KOPT-K1 (cell line): ENCODE measurements around the gene UCN2.

Experiments used
- H3K27ac ChIP-seq: fragments of 200-600 bp; sonication (generic); 2 replicates; pipeline ENCODE4 v1.5.1; 2016; ENCODE audit warnings: antibody characterized with exemption, mild to moderate bottlenecking, low read depth, low read length; ENCODE audit not compliant: poor library complexity, severe bottlenecking
- H3K36me3 ChIP-seq: fragments of 200-600 bp; sonication (generic); 2 replicates; pipeline ENCODE4 v1.5.1; 2017; ENCODE audit warnings: antibody characterized with exemption, mild to moderate bottlenecking, low read length, moderate library complexity; ENCODE audit not compliant: insufficient read depth
- H3K9me3 ChIP-seq: fragments of 200-600 bp; sonication (generic); 2 replicates; pipeline ENCODE4 v1.5.1; 2017; ENCODE audit warnings: antibody characterized with exemption, low read length, mild to moderate bottlenecking; ENCODE audit not compliant: insufficient read depth, poor library complexity, severe bottlenecking

Gene UCN2, protein sequence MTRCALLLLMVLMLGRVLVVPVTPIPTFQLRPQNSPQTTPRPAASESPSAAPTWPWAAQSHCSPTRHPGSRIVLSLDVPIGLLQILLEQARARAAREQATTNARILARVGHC

DNA sequence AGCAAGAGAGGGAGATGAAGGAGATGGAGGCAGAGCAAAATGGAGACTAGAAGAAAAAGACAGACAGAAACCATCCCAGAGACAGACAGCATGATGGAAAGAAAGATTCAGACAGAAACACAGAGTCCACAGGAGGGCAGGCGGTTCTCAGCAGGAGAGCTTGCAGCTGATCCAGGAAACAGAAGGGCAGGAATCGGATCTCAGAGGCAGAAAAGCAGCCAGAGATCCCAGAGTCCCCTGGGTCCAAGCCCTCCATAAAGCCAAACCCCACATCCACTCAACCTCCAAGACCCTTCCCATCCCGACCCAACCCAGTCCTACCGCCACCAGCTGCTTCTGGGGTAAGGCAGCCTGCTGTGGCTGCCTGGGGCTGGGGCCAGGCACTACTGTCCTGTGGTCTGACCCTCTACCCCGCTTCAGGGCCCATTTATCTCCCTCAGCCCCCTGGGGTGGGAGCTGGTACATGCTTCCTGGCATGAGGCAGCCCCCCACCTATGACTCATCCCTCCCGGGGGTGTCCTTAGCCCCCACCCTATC is at the start of gene UCN2:
TSS of gene UCN2 (minus strand) at position 400 of the 537 bp plus-strand sequence. CDS start 657 bp downstream, outside the sequence.
- H3K9me3 ChIP-seq = no peaks in the 10 kb centered on the region
- H3K36me3 ChIP-seq = no peaks in the 10 kb centered on the region
- no peak within 1 kb of the TSS for H3K27ac ChIP-seq

DNA sequence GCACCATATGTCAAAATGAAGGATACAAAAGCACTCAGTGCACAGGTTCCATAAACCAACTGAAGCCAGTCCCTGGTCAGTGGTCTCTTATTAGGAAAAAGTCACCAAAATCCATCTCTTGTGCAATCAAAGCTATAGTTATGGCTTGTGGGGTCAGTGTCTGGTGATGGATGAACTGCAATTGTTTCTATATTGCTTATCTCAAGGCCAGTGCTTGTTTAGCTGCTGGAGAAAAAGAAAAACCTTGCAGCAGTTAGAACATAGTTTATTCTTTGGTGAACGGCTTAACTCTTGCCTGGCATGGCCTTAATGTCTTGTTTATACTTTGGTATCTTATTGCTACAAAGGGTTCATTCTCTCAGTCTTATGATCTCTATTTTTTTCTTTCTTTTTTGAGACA is 48.7 kb upstream of the UCN2 start:
- H3K27ac ChIP-seq = no peak overlapping the region
- peaks cover 14% of the 10 kb centered on the region; the same call in 1 of the 2 replicates for H3K36me3 ChIP-seq
- H3K9me3 ChIP-seq = peaks cover 11% of the 10 kb centered on the region

DNA sequence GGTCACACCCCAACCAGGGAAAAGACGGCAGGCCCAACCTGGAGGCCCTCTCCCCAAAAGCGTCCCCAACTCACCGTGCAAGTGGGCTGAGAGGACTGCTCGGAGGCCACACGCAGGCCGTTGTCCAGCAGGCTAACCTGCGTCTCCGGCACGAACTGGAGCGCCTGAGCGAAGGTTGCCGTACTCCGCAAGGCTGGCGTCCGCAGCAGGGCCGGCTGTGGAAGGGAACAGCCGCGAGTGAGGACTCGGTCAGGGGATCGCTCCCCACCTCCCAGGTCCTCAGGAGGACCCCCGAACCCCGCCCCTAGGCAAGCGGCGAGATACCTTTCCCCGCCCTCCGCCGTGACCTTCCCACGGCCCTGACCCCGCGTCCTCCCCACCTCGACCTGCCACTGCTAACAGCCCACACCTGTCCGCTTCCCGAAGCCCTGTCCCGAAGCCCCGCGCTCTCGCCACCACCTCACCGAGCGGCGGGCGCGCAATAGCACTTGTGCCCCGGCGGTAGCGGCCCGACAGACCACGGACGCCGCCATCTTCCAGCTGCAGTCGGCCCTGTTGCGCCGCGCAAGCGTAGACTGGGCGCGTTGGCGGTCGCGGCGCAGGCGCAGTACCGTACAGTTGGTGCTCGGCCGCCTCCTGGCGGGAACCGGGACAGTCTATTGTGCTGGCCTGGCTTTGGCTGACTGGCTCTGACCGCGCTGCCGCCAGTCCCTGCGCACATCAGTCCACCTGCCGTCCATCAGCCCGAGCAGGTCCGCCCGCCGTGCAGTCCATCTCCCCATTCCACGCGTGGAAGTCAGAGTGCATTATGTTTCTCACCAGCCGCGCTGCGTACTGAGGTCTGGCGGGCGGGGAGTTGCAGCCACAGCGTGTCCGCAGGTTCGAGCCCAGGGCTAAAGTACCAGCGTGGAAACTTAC is 45.8 kb upstream of the UCN2 start, which contains the start of gene UQCRC1:
TSS of gene UQCRC1 (minus strand) at position 559 of the 918 bp plus-strand sequence. CDS start at position 533, 26 bp downstream.
- Histone ChIP-seq H3K27ac (peak within 1 kb of the TSS; percentile 86), H3K9me3 (no peaks in the 10 kb centered on the region), H3K36me3 (peaks cover 37% of the 10 kb centered on the region)

DNA sequence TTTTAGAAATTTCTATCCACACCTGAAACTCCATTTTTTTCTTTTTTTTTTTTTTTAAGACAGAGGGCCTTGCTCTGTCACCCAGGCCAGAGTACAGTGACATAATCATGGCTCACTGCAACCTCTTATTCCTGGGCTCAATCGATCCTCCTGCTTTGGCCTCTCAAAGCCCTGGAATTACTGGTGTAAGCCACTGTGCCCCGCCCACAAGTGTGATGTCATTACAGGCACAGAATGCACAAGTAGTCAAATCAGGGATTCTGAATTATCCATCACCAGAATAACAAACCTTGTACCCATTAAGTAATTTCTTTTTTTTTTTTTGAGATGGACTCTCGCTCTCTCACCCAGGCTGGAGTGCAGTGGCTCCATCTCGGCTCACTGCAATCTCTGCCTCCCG is 43.9 kb upstream of the UCN2 start:
- Histone ChIP-seq H3K27ac (no peak overlapping the region), H3K36me3 (peaks cover 56% of the 10 kb centered on the region), H3K9me3 (no peaks in the 10 kb centered on the region)

DNA sequence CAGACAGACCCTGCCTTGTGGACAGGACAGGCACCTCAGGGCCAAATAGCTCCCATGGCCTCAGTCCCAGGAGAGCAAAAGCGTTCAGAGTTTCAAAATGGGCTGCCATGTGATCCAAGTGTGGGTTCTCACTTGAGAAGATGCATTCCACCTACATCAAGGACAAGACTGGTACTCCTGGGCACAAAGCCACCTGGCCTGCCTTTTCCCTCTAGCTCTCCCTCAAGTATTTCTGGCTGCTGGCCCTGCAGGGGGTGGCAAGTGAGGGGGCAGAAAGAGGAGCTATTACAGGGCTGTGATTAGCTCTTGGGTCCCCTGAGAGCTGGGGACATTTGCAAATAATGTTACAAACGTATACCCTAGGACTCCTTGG is 38.0 kb upstream of the UCN2 start:
- Histone ChIP-seq H3K36me3 (peaks cover 100% of the 10 kb centered on the region), H3K27ac (no peak overlapping the region)

DNA sequence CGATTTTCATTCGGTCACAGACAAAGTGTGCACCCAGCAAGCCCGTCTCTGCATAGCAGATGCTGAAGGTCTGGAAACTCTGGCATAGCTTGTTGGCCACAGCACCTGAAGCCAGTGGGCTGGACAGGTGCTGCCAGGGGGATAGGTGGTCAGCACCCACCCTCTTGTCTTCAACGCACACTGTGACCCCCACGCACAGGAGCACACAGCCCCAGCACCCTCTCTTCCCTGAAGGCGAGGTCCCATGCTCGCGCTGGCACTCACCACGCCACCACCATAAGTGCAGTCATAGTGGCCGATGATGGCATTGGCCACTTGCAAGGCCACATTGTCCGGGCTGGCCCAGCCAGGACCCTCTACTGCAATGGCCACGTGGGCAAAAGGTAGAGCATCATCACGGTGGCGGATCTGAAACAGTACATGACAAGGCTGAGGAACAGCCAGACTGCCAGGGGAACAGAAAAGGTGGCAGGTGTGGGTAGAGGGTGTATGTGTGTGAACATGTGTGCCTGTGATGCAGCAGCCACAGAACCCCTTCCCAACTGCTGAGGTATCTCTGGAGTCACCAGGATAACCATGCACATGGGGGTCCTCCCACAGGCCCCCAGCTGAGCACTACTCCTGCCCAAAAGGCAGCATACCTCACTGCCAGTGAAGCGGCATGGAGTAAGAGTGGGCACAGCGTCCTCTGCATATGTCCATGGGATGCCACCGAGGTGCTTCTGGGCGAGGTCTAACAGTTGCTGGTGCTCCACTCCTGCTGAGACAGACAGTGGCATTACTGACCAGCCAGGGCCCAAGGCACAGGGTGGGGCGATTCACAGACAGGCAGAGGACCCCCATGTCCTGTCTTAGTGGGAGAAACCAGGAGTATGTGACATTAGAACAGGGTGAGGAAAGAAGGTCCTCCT is 37.4 kb upstream of the UCN2 start:
- no peaks in the 10 kb centered on the region for H3K9me3 ChIP-seq
- H3K36me3 ChIP-seq = peaks cover 94% of the 10 kb centered on the region
- no peak overlapping the region for H3K27ac ChIP-seq

More for the DNA sequence above, 38.0 kb upstream of the UCN2 start:
- no peaks in the 10 kb centered on the region for H3K9me3 ChIP-seq

DNA sequence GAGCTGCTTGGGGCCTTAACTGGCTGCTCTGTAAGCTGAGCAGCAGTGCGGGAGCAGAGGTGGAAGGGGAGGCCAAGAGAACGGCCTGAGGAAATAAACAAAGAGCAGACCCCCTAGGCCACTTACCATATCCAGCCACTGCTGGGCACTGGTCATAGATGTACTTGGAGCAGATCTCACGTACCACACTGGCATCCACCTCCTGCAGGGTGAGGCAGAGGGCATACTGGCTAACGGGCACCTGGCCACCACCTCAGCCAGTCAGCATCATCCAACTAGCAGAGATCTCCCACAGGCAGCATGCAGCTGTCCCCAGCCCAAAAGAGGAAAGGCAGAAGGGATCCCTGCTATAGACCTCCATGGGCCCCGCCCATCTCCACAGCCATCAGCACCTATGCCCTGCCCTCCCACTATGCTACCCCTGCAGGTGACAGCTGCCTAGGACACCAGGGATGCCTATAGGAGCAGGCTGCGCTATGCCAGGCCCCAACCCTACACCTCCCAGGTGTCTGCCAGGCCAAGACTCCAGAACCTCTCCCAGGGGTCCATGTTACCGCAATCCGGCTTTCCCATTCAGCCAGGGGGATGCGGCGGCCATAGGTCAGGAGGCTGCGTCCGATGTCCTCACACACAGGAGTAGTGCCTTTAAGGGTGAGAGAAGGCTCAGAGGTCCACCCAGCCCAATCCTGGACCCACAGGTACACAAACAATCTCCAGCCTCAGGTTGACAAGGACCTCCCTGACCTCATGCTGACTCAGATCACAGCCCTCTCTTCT is 36.1 kb upstream of the UCN2 start:
- Histone ChIP-seq H3K36me3 (peaks cover 82% of the 10 kb centered on the region), H3K27ac (no peak overlapping the region), H3K9me3 (no peaks in the 10 kb centered on the region)

DNA sequence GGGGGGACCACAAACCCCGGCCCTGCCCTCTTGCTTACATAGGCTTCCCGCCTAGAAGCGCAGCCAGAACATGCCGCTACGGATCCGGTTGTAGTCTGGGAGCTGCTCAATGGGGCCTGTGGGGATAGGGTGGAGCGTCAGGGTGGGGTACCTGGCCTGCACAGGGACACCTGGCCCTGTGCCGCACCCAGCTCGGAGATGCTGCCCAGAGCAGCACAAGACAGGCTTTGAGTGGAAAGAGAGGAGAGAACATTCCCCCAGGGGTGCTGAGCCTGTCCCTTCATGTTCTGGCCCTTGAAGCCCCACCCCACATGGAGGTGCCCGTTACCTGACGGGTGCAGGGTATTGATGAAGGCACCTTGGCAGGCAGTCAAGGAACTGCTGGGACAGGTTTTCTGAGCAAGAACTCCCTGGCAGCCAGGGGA is 35.5 kb upstream of the UCN2 start:
- Histone ChIP-seq H3K27ac (no peak overlapping the region), H3K36me3 (peaks cover 75% of the 10 kb centered on the region), H3K9me3 (no peaks in the 10 kb centered on the region)

DNA sequence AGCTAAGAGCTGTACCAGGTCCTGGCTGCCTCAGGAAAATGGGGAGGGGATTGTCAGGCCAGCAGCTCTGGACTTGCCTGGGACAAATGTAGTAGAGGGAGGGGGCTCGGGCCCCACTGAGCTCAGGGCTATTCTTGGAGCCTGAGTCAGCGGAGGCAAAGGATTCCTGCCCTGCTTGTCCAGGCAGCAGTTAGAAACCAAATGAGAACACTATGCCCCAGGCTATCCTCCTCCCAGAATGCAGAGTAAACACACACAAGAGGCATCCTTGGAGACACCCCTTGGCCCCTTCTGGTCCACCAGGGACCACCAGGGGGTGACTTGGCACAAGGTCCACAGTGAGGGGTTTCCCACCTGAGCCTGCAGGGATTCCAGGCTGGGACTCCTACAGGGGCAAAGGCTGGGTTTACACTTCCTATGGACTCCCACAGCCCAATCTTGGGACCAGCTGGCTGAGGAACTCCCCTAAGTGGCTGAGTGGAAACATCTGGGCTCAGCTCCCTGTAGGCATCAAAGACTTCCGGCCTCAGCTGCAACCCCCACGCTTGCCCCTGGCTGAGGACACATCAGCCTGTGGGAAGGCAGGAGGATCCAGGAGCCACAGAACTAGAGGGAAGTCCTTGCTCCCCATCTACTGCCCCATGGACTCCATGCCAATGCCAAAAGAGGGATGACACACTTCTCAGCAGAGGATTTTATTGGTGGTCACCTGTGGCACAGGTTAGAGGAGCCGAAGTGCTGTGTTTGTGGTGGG is 34.9 kb upstream of the UCN2 start:
- Histone ChIP-seq H3K9me3 (no peaks in the 10 kb centered on the region), H3K36me3 (peaks cover 70% of the 10 kb centered on the region), H3K27ac (no peak overlapping the region)

DNA sequence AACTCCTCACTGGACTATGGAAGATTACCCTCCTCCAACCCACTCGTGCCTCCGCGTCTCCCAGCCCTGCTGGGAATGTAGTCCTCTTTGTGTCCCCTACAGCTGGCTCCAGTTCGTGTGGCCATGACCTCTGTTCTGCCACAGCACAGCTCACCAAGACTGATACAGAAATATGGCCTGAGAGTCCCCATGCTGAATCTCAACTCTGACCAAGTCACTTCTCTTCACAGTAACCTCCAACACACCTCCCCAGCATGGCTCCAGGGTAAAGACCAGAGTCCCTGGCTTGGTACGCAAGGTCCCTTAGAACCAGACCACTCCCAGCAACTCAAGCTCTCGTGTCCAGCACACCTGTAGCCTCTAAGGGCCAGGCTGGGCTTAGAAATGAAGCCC is 33.8 kb upstream of the UCN2 start:
- Histone ChIP-seq H3K27ac (no peak overlapping the region), H3K36me3 (peaks cover 59% of the 10 kb centered on the region), H3K9me3 (no peaks in the 10 kb centered on the region)

DNA sequence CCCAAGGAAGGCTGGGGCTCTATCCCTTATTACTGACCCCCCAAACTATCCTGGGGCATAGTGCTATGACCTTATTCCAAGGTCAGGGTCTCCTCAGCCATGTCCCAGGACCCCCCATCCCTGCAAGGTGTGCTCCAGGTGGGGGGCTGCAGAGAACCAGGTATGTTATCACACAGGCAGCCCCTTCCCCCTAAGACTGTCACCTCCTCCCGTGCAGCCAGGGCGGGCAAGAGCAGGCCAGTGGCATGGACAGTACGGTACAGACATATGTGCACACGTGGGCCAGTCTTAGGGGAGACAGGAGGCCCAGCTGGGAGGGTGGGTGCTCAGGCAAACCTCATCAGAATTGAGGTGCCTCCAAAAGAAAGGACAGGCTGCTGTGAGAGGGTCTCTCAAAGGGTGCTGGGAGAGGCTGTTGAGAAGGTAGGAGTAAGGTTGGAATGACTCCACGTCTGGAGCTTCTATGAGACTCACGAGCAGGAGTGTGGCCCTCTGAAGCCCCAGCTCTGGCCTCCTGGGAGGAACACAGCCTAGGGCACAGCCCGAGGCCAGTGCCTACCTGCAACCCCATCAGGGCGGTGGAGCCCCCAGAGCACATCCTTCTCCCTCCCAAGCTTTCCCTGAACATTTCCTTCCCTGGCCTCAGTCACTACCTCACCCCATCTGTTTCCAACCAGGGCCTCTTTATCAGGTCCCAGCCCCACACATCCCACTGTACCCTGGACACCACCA is 33.3 kb upstream of the UCN2 start:
- Histone ChIP-seq H3K27ac (no peak overlapping the region), H3K36me3 (peaks cover 53% of the 10 kb centered on the region), H3K9me3 (no peaks in the 10 kb centered on the region)

DNA sequence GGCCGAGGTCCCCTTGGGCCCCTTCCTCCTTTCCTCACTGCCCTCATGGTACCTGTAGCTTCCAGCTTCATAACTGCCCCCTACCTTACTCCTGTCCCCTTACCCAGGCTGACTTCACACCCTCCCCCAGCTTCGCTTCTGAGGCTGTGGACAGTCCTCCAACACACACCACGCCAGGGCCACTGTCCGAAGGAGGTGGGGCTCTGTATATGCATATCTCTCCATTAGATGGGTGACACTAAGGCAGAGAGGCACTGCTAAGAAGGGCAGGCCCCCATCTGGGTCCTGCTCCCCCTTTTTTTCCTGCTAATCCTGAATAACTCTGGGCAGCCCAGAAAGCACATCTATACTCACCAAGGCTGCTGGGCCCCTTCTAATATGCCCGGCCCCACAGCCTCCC is 32.6 kb upstream of the UCN2 start:
- no peak overlapping the region for H3K27ac ChIP-seq
- H3K36me3 ChIP-seq = peaks cover 46% of the 10 kb centered on the region
- no peaks in the 10 kb centered on the region for H3K9me3 ChIP-seq

DNA sequence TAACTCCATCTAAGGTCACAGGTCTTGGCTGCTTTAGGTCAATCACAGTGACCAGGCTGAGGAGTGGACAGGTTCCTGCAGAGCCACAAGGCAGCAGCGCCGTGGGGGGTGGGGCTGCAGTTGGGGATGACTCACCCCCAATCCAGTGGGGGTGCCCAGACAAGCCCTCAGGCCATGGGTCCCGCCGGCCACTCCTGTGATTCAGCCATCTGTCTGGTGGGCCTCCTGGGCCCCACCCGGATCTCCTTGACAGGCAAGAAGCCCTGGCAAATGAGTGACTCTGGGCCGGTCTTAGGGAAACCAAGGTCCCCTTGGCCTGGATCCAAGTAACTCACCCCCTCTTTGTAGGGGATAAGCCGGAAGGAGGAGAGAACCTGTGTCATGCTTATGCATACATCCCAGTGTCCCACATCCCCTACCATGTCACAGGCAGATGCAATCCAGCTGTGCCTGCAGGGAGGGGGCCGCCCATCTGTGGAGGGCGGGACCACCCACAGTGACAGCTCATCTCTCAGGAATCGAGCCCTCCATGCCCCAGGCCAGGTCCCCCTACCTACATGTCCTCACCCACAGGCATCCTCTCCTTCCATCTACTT is 32.0 kb upstream of the UCN2 start:
- no peaks in the 10 kb centered on the region for H3K9me3 ChIP-seq
- H3K36me3 ChIP-seq = peaks cover 41% of the 10 kb centered on the region
- no peak overlapping the region for H3K27ac ChIP-seq
